ENCODE measurements around the gene CRNN.

GRCh38 chr1:152394151-152394550 lies 19.9 kb downstream of the CRNN start:
- TF ChIP-seq RAD21 (IDR thresholded peaks at IDR 0.05; ENCODE audit: low read depth) (no peak), YY1 (IDR thresholded peaks at IDR 0.05; ENCODE audit: low read depth) (no peak), EP300 (IDR thresholded peaks at IDR 0.05; ENCODE audit: borderline replicate concordance) (no peak), CREB1 (IDR thresholded peaks at IDR 0.05; ENCODE audit: low read depth) (no peak), CEBPB (IDR thresholded peaks at IDR 0.05) (no peak), REST (IDR thresholded peaks at IDR 0.05; ENCODE audit: low read depth) (no peak), ZBTB7A (IDR thresholded peaks at IDR 0.05; ENCODE audit: low read depth) (no peak), TEAD4 (IDR thresholded peaks at IDR 0.05) (no peak)

Data from Ishikawa (cell line).